Activated CD8-positive, alpha-beta memory T cell treated with anti-CD3 and anti-CD28 coated beads for 4 hours (primary cell): ENCODE results near the gene CLIC1.
A peak's percentile ranks its signal among the peaks of the same experiment; 100 is the strongest.

Experiments
- DNase-seq, 2 donors: peaks; one replicate each; pipeline ENCODE4 v3.0.0-alpha.2; 2020; ENCODE audit warnings: low read depth in 2 of 2

Gene CLIC1

GRCh38 chr6:31768363-31769257 lies 32.3 kb upstream of the CLIC1 start:
- DNase-seq, result no peak

GRCh38 chr6:31767096-31767645 lies 30.8 kb upstream of the CLIC1 start:
- DNase-seq, result no peak

GRCh38 chr6:31765910-31766794 lies 29.8 kb upstream of the CLIC1 start:
- no peak for DNase-seq

- DNase-seq, result no peak
Measured at GRCh38 chr6:31765559-31765909, 29.2 kb upstream of the CLIC1 start.

GRCh38 chr6:31764198-31764597 lies 27.9 kb upstream of the CLIC1 start:
- DNase-seq, result no peak

- no peak for DNase-seq
Measured at GRCh38 chr6:31763619-31763940, 27.2 kb upstream of the CLIC1 start.

GRCh38 chr6:31762878-31763618 lies 26.7 kb upstream of the CLIC1 start:
- no peak for DNase-seq

GRCh38 chr6:31762356-31762755 lies 26.0 kb upstream of the CLIC1 start, which contains the start of gene SAPCD1:
Gene SAPCD1 (plus strand): TSS chr6:31762656. CDS start chr6:31763055, 399 bp downstream.
- DNase-seq, result no peak

GRCh38 chr6:31761343-31761742 lies 25.0 kb upstream of the CLIC1 start:
- DNase-seq, result no peak

GRCh38 chr6:31760790-31761189 lies 24.5 kb upstream of the CLIC1 start:
- DNase-seq, result no peak

- no peak for DNase-seq
Measured at GRCh38 chr6:31758281-31758680, 22.0 kb upstream of the CLIC1 start.

GRCh38 chr6:31752739-31753319 lies 16.5 kb upstream of the CLIC1 start:
- no peak for DNase-seq

- no peak for DNase-seq
Measured at GRCh38 chr6:31750411-31751022, 14.2 kb upstream of the CLIC1 start.

GRCh38 chr6:31749301-31750036 lies 13.1 kb upstream of the CLIC1 start:
- no peak for DNase-seq

GRCh38 chr6:31744422-31744821 lies 8.1 kb upstream of the CLIC1 start:
- DNase-seq, result no peak

- no peak for DNase-seq
Measured at GRCh38 chr6:31742894-31743293, 6.6 kb upstream of the CLIC1 start.

- no peak for DNase-seq
Measured at GRCh38 chr6:31741815-31742214, 5.5 kb upstream of the CLIC1 start.

- no peak for DNase-seq
Measured at GRCh38 chr6:31740397-31741223, 4.3 kb upstream of the CLIC1 start.

- DNase-seq, result peak; percentile 92
Measured at GRCh38 chr6:31739639-31740396, 3.5 kb upstream of the CLIC1 start, which contains the start of gene MSH5. Gene MSH5 (plus strand): TSS chr6:31740005. CDS start chr6:31740467, 462 bp downstream.
